Stimulated activated CD8-positive, alpha-beta memory T cell treated with anti-CD3 and anti-CD28 coated beads, Interleukin-12 subunit alpha, Interleukin-12 subunit beta, amount 100 ng/mL, for 24 hours (primary cell): ENCODE results near the gene ISY1.
"Not testable (repeated sequence)": the region's sequence is repeated elsewhere in the genome, so short reads cannot be mapped to it uniquely, and the experiment has no call there.

Source experiments
- DNase-seq: peaks from one replicate; pipeline ENCODE4 v3.0.0-alpha.2; 2020; ENCODE audit errors: extremely low read depth

ISY1 gene

GRCh38 chr3:129166579-129167332 lies 5.9 kb upstream of the ISY1 start:
- no peak for DNase-seq

GRCh38 chr3:129165594-129165993 lies 4.7 kb upstream of the ISY1 start:
- not testable (repeated sequence) for DNase-seq

DNA sequence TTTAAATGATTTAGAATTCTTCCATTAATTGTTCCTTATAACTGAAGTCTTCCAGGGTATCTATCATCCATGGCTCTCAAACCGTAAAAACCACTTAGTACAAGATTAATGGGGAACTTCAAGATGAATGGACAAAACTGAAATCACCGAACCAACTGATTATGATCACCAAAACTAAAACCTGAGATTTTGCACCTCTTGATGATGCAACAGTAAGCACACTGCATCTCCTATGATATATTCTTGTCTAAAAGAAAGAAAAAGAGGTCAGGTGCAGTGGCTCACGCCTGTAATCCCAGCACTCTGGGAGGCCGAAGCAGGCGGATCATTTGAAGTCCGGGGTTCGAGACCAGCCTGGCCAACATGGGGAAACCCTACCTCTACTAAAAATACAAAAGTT lies 3.6 kb upstream of the ISY1 start:
- DNase-seq: no peak

GRCh38 chr3:129162729-129163579 lies 2.1 kb upstream of the ISY1 start:
- no peak for DNase-seq

DNA sequence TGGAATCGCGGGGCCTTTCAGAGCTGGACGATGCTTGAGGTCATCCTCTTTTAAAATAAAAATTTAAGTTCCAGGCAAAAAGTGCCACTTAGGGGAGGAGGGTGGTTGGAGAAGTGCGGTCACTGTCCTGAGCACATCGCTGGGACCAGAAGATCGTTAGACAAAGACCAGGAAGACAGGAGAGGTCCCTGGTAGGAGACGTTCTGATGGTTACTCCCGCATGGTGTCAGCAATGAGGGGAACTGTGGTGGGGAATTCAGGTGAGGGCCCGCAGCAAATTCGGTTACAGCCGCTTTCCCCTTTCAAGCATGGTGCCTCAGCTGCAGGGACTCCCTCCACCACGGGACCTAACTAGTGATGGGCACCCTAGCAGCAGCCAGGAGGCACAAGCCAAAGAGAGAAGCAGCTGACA lies 1.0 kb upstream of the ISY1 start:
- no peak for DNase-seq

GRCh38 chr3:129144786-129145185 lies 16.1 kb downstream of the ISY1 start:
- DNase-seq: no peak

DNA sequence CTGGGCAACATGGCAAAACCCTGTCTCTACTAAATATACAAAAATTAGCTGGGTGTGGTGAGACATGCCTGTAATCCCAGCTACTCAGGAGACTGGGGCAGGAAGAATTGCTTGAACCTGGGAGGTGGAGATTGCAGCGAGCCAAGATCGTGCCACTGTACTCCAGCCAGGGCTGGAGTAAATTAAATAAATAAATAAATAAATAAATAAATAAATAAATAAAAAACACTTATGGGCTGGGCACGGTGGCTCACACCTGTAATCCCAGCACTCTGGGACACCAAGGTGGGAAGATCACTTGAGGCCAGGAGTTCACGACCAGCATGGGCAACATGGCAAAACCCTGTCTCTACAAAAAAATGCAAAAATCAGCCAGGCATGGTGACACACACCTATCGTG lies 19.9 kb downstream of the ISY1 start:
- not testable (repeated sequence) for DNase-seq

DNA sequence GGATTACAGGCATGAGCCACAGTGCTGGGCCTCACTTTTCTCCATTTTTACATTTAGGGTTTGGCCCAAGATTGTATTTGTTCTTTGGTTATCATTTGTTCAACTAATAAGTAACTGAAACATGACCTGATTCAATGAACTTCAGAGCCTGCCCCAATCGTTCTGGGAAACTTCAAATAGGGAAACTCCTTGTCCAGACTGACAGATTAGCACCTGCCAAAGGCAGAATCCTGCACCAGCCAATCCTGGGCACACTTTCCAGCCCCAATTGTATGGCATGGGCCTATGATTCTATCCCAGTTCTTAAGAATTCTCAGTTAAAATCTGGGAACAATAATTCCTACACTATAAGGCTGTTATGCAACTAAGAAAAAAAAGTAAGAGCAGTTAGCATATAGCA lies 21.0 kb downstream of the ISY1 start:
- DNase-seq: no peak

- DNase-seq: not testable (repeated sequence)
Observed at GRCh38 chr3:129136275-129136674, 24.6 kb downstream of the ISY1 start.

- no peak for DNase-seq
Observed at GRCh38 chr3:129132097-129132866, 28.6 kb downstream of the ISY1 start.

DNA sequence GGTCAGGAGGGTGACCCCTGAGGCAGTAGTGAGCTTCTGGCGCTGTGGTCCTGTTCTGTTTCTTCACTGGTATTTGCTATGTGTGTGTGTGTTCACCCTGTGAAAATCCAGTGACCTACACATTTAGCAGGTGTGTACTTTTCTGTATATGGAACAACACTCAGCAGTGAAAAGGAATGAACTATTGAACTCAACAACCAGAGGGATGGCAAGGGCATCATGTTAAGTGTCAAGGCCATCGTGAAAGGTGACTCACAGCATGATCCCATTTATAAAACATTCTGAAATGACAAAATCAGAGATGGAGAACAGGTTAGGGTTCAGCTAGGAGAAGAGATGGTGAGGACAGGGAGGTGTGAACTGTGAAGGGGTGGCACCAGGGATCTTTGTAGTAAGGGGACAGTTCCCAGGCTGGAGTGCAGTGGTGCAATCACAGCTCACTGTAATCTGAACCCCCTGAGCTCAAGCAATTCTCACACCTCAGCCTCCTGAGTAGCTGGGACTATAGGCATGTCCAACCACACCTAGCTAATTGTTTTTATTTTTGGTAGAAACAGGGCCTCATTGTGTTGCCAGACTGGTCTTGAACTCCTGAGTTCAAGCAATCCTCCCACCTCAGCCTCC lies 29.3 kb downstream of the ISY1 start:
- DNase-seq: no peak

DNA sequence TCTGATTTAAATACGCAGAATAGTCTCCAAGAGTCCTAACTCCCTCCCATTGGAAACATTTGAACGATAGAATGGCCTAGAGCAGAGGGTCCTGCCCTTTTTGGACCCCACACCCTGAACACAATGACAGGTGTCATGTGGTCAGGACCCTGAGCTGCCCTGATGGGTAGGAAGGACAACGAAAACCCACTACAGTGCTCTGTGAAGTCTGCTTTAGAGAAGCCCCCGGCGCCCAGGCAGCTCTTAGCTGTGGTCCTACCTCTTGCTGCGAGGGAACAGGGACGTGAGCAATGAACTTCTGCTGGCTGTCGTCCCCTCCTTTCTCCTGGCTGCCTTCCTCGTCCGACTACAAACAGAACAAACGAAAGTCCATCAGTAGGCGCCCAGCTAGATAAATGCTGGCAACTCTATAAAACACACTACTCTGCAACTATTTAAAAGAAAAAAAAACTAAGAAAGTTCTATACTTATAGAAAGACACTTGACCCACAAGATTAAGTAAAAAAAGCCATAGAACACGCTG lies 30.5 kb downstream of the ISY1 start:
- DNase-seq: no peak

DNA sequence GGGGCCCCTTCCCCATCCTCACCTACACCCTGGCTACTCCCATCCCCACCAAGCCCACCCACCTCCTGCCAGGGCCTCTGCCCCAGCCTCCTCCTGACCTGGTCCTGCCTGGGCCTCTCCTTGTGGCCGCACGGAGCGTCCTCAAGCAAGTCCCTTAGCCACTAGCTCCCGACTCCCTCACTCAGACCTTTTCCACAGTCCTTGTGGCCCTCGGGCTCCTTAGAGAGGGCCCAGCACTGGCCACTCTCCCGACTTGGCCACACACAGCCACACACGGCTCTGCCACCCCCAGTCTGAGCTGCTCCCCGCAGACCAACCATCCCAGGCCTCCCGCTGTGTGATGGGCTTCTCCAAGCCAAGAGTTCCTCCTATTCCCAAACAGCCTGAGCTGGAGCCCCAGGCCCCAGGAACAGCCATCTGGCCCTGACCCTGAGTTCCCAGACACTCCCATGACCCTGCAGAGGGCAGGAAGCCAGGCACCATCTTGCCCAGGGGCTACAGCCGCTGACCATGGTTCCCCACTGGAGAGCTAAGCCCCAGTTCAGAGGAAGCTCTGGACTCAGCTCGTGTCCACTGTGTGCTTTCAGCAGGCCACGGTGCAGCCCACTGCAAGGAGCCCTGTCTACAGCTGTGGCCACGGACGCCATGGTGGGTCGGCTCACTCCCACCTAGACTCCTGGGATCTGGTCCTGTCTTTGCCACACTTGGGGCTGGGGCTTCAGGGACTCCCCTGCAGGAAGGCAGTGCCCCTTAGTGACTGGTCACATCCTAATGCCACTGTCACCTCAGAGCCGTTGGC lies 32.3 kb downstream of the ISY1 start:
- DNase-seq: no peak

DNA sequence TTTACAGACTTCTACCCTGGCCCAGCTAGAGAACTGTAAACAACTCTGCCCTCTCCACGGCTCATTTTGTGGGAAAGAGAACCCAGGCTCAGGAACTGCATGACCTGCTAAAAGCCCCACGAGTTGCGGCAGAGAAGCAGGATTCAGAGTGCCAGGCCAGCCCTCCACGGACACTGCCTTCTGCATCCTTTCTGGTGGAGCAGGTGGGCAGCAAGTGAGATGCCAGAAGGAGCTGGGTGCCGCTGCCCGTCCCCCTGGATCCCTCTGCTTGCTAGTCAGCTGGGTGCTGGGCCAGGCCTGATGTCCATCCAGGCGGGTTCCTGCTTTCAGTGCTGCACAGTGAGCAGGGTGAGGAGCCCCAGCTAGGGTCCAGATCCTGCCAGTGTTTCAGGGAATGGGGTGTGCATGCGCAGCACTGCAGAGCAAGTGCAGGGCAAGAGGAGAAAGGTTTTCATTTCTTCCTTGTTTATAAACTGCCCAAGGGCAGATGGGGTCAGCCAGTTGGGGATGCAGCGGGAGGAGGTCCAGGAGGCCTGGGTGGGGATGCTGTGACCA lies 34.1 kb downstream of the ISY1 start:
- no peak for DNase-seq

DNA sequence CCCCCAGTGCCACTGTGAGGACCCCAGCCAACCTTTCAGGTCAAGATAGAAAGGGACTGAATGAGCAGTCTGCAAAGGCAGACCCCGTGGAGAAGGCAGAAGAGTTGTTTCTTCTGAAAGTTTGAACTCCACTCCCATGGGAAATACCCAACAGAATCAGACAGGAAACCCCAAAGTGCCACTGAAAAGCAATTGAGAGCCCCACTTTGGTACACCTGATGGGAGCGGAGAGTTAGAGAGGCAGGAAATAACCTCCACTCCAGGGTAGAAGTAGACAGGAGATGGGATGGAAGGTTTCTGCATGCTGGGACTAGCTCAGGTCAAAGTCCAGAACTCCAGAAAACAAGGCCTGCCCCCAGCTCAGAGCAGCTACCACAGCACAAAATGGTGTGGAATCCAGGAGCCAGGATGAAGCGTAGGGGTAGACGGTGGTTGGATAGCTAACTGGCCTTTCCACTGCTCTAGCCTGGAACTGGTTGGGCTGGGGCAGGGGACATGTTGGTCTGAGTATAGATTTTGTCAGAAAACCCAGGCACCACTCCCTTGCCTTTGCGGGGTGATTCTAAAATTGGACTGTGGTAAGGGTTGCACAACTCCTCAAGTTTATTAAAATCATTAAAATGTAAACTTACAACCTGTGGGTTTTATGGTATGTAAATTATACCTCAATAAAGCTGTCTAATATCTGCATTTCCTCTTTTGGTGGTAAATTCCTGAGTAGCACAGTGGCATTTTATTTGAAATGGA lies 37.4 kb downstream of the ISY1 start:
- no peak for DNase-seq

DNA sequence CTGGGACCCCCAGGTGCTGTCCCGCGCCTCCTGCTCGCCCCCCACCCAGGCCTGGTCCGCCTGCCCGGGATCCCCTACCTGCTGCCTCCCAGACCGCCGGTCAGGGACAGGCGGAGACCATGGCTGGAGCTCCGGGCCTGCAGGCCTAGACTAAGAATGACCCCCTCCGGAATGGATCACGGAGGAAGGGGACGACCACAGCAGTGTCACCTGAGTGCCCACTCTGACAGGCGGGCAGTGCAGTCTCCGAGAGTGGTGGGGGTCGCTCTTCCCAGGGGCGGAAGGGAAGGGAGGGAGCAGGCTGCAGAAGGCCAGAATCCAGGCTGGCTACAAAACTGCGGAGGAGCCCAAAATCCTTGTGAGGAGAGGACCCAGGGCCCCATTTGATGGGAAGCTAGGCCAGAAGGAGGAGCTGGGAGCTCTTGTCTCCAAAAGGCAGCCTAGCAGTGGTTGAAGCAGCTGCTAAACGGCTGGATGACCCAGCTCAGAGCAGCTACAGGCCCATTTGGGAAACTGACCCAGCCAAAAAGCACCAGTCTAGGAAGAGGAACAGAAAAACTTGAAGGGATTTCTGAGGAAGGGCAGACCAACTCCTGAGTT lies 38.4 kb downstream of the ISY1 start:
- DNase-seq: no peak

- peak; percentile 66 for DNase-seq
Observed at GRCh38 chr3:129121792-129122411, 39.0 kb downstream of the ISY1 start, which contains the start of gene RAB43. Gene RAB43, minus strand, starts transcription at chr3:129121804. Its CDS starts 315 bp downstream, at chr3:129121489.

DNA sequence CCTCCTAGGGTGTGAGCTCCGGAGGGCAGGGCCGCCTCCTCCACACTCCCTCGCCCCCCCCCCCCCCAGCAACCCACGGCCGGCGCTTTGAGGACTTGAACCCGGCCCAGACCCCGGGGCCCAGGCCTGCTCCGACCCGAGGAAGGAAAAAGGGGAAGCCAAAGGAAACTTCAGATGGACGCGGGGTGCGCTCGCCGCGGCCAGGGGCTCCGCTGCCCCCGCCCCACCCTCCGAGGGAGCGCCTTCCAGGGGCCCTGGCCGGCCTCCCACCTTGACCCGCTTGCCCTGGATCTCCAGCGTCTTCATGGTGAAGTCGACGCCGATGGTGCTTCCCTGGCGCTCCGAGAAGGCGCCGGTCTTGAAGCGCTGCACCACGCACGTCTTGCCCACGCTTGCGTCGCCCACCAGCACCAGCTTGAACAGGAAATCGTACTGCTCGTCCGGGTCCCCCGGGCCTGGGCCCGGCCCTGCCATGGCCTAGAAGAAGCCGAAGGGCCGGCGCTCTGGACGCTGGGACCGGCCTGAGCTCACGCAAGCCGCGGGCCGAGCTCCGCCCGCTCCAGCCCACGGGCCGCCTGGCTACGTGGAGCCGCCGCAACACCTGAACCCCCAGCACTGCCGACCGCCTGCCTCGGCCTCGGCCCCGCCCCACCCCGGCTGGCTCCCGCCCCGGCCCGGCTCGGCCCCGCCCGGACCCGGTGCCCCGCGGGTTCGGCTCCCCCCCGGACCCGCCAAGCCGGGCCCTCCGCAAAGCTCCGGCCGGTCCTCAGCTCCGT lies 39.7 kb downstream of the ISY1 start:
- DNase-seq: no peak
